Loucy (cell line): ENCODE measurements around the gene ACTL8.
A peak's percentile ranks its signal among the peaks of the same experiment; 100 is the strongest.

Experiments
- H2AFZ ChIP-seq: fragments of 200-600 bp; sonication (generic); 2 replicates; pipeline ENCODE4 v1.6.0; 2016; ENCODE audit warnings: antibody characterized with exemption, mild to moderate bottlenecking, low read length, moderate library complexity
- H3F3A ChIP-seq: fragments of 200-600 bp; 2 replicates; pipeline ENCODE4 v1.6.0; 2016; ENCODE audit warnings: antibody characterized with exemption, low read depth, mild to moderate bottlenecking
- H3K27me3 ChIP-seq: fragments of 200-600 bp; sonication (generic); 2 replicates; pipeline ENCODE4 v1.6.1; 2014; ENCODE audit warnings: low read length, mild to moderate bottlenecking; ENCODE audit not compliant: insufficient read depth, poor library complexity, severe bottlenecking
- H3K36me3 ChIP-seq: fragments of 200-600 bp; sonication (generic); 2 replicates; pipeline ENCODE4 v1.6.1; 2016; ENCODE audit warnings: low read length; ENCODE audit not compliant: insufficient read depth
- H3K4me1 ChIP-seq: fragments of 200-600 bp; sonication (generic); 2 replicates; pipeline ENCODE4 v1.5.1; 2014; ENCODE audit warnings: low read length, mild to moderate bottlenecking; ENCODE audit not compliant: insufficient read depth, poor library complexity, severe bottlenecking
- H3K4me2 ChIP-seq: fragments of 200-600 bp; sonication (generic); 2 replicates; pipeline ENCODE4 v1.6.0; 2014; ENCODE audit warnings: antibody characterized with exemption, low read length, low read depth, mild to moderate bottlenecking; ENCODE audit not compliant: poor library complexity, severe bottlenecking
- H3K4me3 ChIP-seq: fragments of 200-600 bp; sonication (generic); 2 replicates; pipeline ENCODE4 v1.5.1; 2014; ENCODE audit warnings: low read length, mild to moderate bottlenecking, mixed read lengths; ENCODE audit not compliant: poor library complexity, severe bottlenecking
- H3K79me2 ChIP-seq: fragments of 200-600 bp; sonication (generic); 2 replicates; pipeline ENCODE4 v1.6.1; 2014; ENCODE audit warnings: low read length; ENCODE audit not compliant: insufficient read depth
- H3K9ac ChIP-seq: fragments of 200-600 bp; sonication (generic); 2 replicates; pipeline ENCODE4 v1.6.0; 2014; ENCODE audit warnings: mild to moderate bottlenecking, low read depth, low read length, moderate library complexity; ENCODE audit not compliant: poor library complexity, severe bottlenecking
- H3K9me2 ChIP-seq: fragments of 200-600 bp; sonication (generic); replicated peaks from 2 replicates; pipeline ENCODE4 v1.6.1; 2016; ENCODE audit warnings: low read depth, low read length, mixed read lengths
- H3K9me3 ChIP-seq: fragments of 200-600 bp; sonication (generic); 2 replicates; pipeline ENCODE4 v1.6.1; 2014; ENCODE audit warnings: mild to moderate bottlenecking, antibody characterized with exemption, low read length, low read depth; ENCODE audit not compliant: insufficient read depth
- H4K20me1 ChIP-seq: fragments of 200-600 bp; sonication (generic); 2 replicates; pipeline ENCODE4 v1.6.0; 2014; ENCODE audit warnings: antibody characterized with exemption, low read length, mild to moderate bottlenecking; ENCODE audit not compliant: insufficient read depth, poor library complexity, severe bottlenecking
- EZH2phosphoT487 ChIP-seq: fragments of 200-600 bp; IDR thresholded peaks from 2 replicates; pipeline ENCODE4 v1.6.1; 2018; ENCODE audit warnings: antibody characterized with exemption, mild to moderate bottlenecking, moderate library complexity, borderline replicate concordance
- TF ChIP-seq, protein P1 (sequence below): fragments of 200-600 bp; sonication (generic); conservative IDR thresholded peaks from 2 replicates; pipeline ENCODE4 v1.5.1; 2014; ENCODE audit warnings: mild to moderate bottlenecking, antibody characterized with exemption, low read length

The ACTL8 gene

DNA sequence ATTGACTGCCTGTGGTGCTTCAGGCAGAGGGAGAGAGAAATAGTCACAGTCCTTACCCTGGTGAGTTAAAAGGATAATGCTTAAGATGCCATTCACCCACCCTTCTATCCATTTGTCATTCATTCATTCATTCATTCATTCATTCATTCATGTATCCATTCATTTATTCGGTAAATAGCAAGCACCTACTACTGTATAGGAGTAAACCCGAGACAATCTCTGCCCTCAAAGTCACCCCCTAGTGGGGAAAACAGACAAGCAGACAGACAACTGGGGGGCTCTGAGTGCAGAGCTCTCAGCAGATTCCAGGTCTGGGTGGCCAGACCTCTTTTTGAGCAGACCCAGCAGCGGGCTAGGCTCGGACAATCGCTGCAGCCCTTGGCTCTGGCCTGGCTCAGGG lies 14.1 kb upstream of the ACTL8 start:
- Histone ChIP-seq H3K9ac (no peak overlapping the region), H3K36me3 (no peaks in the 10 kb centered on the region), H3K4me2 (no peak overlapping the region), H3K4me3 (no peak overlapping the region), H3K9me2 (no peaks in the 10 kb centered on the region), H4K20me1 (no peaks in the 10 kb centered on the region), H3K4me1 (no peaks in the 10 kb centered on the region), H3F3A (no peaks in the 10 kb centered on the region), H3K27me3 (no peaks in the 10 kb centered on the region), H3K79me2 (no peaks in the 10 kb centered on the region), H3K9me3 (no peaks in the 10 kb centered on the region; the same call in 1 of the 2 replicates), H2AFZ (no peak overlapping the region)
- TF ChIP-seq, protein P1, sequence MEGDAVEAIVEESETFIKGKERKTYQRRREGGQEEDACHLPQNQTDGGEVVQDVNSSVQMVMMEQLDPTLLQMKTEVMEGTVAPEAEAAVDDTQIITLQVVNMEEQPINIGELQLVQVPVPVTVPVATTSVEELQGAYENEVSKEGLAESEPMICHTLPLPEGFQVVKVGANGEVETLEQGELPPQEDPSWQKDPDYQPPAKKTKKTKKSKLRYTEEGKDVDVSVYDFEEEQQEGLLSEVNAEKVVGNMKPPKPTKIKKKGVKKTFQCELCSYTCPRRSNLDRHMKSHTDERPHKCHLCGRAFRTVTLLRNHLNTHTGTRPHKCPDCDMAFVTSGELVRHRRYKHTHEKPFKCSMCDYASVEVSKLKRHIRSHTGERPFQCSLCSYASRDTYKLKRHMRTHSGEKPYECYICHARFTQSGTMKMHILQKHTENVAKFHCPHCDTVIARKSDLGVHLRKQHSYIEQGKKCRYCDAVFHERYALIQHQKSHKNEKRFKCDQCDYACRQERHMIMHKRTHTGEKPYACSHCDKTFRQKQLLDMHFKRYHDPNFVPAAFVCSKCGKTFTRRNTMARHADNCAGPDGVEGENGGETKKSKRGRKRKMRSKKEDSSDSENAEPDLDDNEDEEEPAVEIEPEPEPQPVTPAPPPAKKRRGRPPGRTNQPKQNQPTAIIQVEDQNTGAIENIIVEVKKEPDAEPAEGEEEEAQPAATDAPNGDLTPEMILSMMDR: 0 out of 2 replicates have a peak, but pooled peaks have one; percentile 13
- no peak for TF ChIP-seq EZH2phosphoT487

DNA sequence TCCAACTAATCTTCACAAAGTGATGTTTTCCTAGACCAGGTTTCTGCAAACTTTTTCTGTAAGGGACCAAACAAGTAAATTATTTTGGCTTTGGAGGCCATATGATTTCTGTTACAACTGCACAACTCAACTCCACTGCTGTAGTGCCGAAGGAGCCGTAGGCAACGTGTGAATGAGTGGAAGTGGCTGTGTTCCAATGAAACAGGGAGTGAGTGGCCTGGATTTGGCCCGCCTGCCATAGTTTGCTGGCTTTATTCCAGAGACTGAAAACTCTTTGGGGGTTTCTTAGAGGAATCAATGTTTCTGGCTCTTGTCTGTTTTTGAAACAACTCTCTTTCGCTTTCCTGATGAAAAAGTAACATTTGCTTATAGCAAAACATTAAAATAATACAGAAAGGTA lies 12.6 kb upstream of the ACTL8 start:
- H3K79me2 ChIP-seq: no peaks in the 10 kb centered on the region
- no peak overlapping the region for H3K4me2 ChIP-seq
- H3F3A ChIP-seq: no peaks in the 10 kb centered on the region
- H3K4me1 ChIP-seq: no peaks in the 10 kb centered on the region
- no peak overlapping the region for H3K9ac ChIP-seq
- H3K9me2 ChIP-seq: no peaks in the 10 kb centered on the region
- H3K27me3 ChIP-seq: no peaks in the 10 kb centered on the region
- H2AFZ ChIP-seq: no peak overlapping the region
- no peaks in the 10 kb centered on the region for H4K20me1 ChIP-seq
- no peak for TF ChIP-seq EZH2phosphoT487
- TF ChIP-seq, protein P1: no peak
- H3K9me3 ChIP-seq: no peaks in the 10 kb centered on the region; the same call in 1 of the 2 replicates
- H3K36me3 ChIP-seq: no peaks in the 10 kb centered on the region
- H3K4me3 ChIP-seq: no peak overlapping the region

GRCh38 chr1:17743008-17743647 lies 12.0 kb upstream of the ACTL8 start:
- Histone ChIP-seq H2AFZ (no peak overlapping the region), H3K4me2 (no peak overlapping the region), H3K9me3 (no peaks in the 10 kb centered on the region; the same call in 1 of the 2 replicates), H3K9me2 (no peaks in the 10 kb centered on the region), H3K27me3 (no peaks in the 10 kb centered on the region), H4K20me1 (no peaks in the 10 kb centered on the region), H3K4me3 (no peak overlapping the region), H3K4me1 (no peaks in the 10 kb centered on the region), H3F3A (no peaks in the 10 kb centered on the region), H3K36me3 (no peaks in the 10 kb centered on the region), H3K9ac (no peak overlapping the region), H3K79me2 (no peaks in the 10 kb centered on the region)
- TF ChIP-seq, protein P1: no peak
- no peak for TF ChIP-seq EZH2phosphoT487
